RKO (cell line): Measurements from ENCODE around the gene TSPAN14.
"Not testable (repeated sequence)": the region's sequence is repeated elsewhere in the genome, so short reads cannot be mapped to it uniquely, and the experiment has no call there.

Source experiments
- DNase-seq: peaks from one replicate; pipeline ENCODE4 v3.0.0-alpha.2; 2016; ENCODE audit warnings: low spot score

TSPAN14 gene

DNA sequence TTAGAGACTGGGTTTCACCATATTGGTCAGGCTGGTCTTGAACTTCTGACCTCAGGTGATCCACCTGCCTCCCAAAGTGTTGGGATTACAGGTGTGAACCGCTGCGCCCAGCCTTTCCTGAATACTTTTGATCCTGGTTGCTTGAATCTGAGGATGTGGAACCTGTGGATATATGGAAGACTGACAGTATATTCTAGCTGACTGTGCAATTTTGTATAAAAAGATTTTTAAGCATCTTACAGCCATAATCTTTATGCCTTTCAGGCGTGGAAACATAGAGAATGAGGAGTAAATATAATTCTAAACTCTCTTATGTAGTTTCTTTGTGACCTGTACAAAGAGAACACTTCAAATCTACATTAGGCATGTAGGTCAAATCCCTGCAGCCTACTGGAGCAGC lies 16.2 kb downstream of the TSPAN14 start:
- no peak for DNase-seq

DNA sequence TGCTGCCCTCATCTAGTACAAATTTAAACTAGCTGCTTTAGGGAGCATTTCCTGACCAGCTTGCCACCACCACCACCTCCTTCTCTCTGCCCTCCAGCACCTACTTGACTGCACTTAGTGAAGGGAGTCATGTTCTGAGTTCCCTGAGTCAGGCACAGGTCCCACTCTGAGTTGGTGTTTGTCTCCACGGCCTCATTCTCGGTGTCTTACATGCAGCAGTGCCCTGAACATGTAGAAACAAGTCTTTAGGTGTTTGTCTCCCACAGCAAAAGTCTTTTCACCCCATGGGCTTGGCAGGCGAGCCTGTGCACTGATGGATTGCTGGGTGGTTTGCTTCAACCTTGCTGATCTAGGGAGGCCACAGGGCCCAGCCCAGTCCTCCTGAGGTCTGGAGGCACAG lies 16.9 kb downstream of the TSPAN14 start:
- DNase-seq = no peak

DNA sequence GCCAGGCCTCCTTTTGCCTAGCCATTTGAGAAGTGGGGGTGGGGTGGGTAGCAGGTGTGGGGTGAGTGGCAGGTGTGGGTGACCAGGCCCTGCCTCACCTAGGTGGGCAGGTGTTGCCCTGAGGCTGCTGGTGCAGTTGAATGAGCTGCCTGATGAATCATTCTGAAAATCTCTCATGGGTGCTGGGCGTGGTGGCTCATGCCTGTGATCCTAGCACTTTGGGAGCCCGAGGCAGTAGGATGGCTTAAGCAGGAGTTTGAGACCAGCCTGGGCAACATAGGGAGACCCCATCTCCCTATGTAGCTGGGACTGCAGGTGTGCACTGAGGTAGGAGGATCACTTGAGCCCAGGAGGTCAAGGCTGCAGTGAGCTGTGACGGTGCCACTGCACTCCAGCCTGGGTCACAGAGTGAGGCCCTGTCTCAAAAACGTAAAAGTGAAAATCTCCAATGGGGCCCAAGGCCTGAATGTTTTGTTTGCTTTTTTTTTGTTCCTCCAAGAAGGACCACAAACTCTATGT lies 17.7 kb downstream of the TSPAN14 start:
- no peak for DNase-seq

DNA sequence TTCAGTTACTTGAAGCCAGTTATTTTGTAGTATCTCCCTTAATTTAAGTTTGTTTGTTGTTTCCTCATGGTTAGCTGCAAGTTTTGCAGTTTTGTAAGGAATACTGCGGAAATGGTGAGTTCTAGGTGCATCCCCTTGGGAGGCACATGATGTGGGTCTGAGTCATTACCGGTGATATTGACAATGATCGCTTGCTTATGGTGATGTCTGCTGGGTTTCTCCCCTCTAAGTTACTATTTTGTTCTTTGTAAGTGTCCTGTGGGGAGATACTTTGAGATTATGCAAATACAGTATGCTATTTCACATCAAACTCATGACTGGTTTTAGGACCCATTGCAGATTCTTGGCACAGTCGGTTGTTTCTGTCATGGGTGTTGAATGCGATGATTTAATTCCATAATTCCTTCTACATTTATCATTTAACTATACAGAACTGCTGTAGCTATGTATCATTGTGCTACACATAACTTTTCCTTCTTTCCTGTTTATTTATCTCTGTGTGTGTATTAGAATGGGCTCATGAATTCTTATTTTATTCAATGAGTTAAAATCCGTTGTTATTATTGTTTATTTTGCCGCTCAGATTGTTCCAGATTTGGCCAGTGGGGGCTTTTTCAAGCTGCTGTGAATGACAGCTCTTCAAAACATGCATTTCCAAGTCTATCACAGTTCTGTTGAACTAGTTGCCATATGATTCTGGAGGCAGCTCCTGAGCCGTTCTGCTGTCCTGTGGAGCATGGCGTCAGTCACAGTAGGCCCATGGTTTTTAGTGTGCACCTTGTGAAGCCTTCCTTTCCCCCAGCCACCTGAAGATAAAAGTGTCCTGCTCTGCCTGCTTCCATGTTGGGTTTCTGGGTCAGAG lies 18.4 kb downstream of the TSPAN14 start:
- no peak for DNase-seq

DNA sequence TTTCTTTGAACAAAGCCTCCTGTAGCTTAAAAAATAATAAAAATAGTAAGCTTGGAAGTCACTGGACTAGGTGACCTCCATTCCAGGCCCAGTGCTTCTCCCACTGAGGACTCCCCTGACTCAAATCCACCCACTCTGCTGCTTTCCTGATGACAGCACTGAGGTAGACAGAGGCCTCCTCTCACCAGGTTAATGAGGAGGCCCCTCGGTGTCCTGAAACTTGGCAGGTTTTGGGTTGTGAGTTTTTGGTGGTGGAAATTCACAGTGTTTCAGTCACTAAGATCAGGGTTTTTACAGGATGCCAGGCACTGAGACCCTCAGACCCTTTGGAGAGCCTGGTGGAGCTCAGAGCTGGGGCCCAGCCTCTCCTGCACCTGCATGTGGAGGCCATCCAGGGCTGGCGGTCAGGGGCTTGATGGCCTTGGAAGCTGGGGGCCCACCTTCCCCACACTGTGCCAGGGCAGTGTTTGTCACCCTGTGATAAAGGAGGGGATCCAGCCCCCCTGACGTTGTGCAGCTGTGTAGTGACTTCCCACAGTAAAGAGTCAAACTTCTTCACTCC lies 19.1 kb downstream of the TSPAN14 start:
- no peak for DNase-seq

DNA sequence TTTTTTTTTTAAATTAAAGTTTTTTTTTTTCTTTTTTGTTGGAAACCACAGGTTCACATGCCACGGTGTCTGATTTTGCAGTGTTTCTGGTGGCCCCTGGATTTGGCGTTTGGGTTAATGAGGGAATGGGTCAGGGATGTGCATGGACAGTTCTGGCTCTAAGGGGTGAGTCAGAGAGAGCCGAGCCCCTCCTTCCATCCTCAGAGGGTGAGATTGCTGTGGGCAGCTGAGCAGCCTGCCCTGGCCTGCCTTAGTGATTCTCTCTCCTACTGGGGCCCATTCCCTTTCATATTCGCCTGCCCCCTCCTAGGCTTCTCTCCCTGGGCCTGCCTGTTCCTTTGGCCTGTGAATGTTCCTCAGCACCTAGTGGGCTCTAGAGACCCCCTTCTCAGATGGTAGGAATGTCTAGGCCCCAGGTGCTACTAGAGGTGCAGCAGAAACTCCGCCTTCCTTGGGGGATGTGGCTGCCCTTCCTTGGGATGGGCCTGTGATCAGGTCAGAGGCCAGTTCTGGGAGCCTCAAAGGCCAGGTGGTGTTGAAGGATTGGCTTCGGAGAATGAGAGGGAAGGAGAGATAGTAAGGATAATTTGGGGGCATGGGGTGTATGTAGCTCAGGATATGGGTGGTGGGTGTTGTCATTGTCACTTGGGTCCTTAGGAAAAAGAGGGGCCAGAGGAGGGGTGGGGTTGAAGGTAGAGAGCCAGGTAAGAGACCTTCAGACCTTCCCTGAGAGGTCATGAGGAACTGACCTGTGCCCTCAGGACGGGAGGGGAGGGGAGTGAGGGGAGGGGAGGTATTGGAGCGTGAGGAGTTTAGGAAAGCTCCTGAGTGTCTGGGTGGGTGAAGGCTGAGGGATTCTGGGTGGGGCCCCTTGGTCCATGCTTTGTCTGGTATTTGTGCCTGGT lies 19.8 kb downstream of the TSPAN14 start:
- DNase-seq = no peak

DNA sequence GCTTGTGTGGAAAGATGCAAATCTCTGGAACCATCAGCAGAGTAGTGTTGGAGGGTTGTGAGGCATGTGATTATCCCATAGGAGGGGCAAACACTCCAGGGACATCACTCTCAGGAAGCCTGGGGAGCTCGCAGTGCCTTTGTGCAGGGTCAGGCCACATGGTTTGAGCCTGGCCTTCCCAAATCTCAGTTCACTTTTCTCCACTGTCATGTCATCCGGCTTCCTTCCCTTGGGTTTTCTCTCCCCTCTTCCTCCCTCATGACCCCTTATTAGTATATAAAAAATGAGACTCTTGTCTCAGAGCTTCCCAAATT lies 20.4 kb downstream of the TSPAN14 start:
- DNase-seq = no peak

DNA sequence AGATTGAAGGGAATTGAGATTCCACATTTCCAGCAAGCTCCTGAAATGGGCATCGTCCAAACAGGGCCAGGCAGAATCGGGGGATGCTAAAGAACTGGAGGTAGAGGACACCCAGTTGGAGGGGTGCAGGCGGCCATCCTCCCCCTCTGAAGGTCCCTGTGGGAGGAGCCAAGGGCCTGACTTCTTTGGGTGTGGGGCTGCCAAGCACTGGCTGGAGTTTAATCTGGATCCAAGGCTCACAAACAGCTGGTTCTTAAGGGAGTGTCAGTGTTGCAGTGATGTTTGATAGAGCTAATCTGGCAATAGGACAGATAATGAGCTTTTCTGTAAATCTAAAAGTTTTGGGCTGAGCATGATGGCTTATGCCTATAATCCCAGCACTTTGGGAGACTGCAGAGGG lies 20.8 kb downstream of the TSPAN14 start:
- DNase-seq = no peak

DNA sequence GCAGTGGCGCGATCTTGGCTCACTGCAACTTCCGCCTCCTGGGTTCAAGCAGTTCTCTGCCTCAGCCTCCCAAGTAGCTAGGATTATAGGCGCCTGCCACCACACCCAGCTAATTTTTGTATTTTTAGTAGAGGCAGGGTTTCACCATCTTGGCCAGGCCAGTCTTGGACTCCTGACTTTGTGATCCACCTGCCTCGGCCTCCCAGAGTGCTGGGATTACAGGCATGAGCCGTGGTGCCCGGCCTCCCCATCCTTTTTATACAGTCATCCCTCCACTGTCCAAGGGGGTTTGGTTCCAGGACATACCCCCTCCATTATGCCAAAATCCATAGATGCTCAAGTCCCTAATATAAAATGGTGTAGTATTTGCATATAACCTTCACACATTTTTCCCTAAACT lies 21.5 kb downstream of the TSPAN14 start:
- DNase-seq = not testable (repeated sequence)

DNA sequence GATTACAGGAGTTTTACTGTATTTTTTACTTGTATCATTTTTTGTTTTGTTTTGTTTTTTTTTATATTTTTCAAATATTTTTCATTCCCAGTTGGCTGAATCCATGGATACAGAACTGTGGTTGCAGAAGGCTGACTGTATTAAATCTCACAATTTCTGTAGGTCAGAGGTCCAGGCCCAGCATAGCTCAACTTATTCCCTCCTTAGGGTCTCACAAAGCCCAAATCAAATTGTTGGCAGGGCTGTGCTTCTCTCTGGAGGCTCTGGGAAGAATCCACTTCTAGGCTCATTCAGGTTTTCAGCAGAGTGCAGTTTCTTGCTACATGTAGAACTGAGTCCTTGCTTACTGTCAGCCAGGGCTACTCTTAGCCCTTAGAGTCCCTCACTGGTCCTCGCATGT lies 22.6 kb downstream of the TSPAN14 start:
- no peak for DNase-seq

DNA sequence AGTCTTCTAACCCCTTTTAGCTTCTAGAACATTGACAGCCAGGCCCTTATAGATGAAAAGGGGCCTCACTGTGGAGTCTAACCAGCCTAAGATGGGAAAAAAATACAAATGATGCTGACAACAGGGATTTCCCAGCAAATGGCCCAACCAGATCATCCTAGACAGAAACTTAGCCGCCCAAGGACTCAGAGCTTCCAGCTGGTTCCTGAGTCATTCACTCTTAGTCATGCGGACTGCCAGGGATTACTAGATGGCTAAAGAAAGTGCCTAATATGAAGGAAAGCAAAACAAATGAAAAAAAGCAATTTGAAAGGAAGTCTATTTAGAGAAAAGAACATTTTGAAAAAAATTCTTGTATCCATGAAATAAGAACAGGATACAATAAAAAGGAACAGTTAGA lies 23.7 kb downstream of the TSPAN14 start:
- peak; percentile 88 for DNase-seq

DNA sequence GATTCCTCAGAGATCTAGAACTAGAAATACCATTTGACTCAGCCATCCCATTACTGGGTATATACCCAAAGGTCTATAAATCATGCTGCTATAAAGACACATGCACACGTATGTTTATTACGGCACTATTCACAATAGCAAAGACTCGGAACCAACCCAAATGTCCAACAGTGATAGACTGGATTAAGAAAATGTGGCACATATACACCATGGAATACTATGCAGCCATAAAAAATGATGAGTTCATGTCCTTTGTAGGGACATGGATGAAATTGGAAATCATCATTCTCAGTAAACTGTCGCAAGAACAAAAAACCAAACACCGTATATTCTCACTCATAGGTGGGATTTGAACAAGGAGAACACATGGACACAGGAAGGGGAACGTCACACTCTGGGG lies 26.3 kb downstream of the TSPAN14 start:
- not testable (repeated sequence) for DNase-seq

DNA sequence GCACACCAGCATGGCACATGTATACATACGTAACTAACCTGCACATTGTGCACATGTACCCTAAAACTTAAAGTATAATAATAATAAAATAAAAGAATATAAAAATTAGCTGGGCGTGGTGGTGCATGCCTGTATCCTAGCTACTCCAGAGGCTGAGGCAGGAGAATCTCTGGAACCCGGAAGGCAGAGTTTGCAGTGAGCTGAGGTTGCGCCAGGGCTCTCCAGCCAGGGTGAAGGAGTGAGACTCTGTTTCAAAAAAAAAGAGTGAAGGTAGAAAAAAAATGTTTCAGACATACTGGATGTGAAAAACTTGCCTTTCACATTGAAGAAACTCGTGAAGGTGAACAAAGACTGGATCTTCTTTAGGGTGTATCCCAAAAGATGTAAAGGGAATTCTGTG lies 26.7 kb downstream of the TSPAN14 start:
- DNase-seq = no peak

DNA sequence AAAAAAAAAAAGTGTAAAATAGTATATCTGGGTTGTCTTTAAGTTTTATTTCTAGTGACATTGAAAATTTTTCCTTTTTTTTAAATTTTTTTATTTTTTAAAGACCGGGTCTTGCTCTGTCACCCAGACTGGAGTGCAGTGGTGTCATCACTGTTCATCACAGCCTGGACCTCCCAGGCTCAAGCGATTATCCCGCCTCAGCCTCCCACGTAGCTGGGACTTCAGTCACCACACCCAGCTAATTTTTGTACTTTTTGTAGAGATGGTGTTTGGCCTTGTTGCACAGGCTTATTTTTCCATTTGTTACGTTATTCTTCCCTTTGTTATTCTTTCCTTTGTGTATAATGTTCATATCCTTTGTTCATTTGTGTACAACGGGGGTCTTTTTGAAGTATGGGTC lies 30.1 kb downstream of the TSPAN14 start:
- no peak for DNase-seq

DNA sequence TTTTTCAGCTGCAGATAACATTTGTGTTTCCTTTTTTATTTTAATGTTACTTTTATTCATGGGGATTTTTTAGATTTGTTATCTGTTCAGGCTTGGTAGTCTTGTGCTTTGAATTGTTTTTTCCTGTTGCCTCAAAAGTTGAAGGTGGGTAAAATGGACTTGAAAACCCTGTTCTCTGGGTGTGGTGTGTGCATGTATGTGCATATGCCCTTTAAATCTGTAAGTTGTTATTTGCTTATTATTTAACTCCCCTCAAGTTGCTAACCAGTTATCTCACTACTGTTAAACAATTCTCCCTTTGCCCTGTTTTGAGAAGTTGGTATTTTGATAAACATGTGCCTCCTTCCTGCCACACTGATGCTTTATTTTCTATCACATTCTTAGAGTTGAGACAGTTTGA lies 30.6 kb downstream of the TSPAN14 start:
- DNase-seq = no peak

DNA sequence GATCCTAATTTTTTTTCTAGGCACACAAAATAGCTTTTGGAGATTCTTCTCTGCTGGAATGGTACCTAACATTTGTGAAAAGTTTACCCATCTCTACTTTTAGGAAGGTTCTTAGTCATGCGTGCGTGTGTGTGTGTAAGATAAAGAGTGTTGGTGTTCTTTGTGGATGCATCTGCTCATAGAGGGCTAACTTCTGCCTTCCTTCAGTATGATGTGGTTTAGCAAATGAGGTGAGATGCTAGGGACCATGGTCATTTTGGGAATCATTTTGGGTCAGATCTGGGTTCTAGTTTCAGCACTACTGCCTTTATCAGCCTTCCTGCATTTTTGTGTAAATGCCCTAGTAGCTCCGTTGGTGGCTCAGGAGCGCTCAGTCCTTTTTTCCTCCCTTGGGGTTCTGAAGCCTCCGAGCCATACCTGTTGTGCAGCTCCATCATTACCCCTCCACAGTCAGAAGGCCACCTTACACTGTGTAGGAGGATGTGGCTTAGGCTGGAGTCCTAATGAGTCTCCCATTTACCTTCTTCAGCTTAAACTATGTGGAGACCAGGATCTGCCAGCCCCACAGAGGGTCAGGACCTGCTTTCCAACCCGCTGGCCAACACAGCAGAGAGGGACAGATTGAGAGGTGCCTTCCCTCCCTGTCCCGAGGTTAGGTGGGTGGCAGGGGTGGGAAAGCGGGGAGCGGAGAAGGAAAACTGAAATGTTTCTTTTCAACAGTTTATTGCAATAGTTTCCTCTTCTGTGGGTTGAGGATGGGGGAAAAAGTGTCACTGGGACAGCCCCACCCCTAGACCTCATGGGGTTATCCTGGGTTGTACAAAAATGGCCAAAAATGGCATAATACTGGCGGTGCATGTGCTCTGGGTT lies 31.2 kb downstream of the TSPAN14 start:
- no peak for DNase-seq

DNA sequence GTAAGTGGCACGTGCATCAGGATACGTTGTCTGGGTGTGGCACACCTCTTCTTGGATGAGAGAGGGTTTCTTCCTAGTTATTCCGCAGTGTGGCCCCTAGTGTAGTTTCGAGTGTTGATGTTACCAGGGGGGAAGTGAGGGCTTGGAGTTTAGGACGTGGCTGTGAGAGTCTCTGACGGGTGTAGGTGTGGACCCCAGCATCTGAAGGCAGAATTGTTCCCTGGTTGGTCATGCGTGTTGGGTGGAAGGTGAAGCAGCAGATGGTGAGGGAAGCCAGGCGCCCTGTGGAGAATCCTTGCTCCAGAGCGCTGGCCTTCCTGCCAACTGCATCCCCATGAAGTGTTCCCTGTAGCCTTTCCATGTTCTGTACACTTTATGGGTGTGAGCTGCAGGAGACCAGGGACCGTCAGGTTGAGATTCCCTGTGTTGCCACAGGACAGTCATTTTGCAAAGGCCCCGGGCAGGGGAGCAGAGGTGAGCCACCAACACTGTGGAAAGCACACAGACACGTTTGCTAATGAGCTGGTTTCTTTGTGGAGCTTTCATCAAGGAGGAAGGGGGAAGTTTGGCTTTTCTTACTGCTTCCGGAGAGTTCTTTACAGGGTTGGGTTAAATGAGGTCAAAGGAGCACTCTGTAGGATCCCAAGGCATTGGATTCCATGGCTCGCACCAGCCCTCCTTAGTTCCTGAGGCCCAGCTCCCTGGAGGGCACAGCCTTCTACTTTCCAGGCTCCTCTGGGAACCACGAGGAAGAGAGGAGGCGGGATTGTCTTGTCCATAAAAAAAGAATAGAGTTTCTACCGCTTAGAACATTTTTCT lies 32.0 kb downstream of the TSPAN14 start:
- no peak for DNase-seq

DNA sequence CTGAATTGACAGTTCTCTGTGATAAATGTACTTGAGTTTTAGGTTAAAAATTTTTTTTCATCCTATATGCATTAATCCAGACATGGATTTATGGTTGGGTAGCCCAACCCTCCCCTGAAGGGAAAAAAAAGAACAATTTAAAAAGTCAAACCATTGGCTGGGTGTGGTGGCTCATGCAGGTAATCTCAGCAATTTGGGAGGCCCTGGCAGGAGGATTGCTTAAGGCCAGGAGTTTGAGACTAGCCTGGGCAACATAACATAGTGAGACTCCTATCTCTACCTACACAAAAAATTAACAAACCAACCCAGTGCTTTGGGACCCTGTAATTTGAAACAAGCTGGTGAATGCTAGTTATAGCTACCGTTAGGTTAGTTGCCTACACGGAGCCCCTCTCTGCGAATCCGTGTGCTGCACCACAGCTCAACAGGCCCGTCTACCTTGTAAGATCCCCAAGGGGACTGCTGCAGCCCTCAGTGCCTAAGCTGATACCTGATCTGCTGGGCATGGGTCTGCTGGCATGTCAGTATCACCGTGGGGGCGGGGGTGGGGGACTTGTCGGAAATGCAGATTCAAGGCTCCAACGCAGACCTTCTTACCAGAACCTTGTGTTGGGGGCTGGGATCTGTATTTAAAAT lies 32.8 kb downstream of the TSPAN14 start:
- no peak for DNase-seq

DNA sequence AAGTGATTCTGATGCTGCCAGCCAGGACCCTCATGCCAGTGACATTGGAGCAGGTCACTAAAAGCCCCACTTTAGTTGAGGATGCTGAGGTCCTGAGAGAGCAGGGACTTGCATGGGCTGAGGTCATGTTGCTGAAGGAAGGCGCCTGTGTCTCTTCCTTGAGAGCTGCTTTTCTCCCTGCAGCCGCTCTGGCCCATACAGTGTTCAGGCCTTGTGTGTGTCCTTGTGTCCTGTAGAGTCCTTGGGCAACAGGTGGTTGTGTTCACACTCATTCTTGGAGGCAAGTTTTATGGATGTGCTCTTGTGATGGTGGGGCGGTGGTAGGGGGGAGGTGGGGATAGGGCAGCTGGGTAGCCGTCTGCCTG lies 33.3 kb downstream of the TSPAN14 start:
- no peak for DNase-seq

DNA sequence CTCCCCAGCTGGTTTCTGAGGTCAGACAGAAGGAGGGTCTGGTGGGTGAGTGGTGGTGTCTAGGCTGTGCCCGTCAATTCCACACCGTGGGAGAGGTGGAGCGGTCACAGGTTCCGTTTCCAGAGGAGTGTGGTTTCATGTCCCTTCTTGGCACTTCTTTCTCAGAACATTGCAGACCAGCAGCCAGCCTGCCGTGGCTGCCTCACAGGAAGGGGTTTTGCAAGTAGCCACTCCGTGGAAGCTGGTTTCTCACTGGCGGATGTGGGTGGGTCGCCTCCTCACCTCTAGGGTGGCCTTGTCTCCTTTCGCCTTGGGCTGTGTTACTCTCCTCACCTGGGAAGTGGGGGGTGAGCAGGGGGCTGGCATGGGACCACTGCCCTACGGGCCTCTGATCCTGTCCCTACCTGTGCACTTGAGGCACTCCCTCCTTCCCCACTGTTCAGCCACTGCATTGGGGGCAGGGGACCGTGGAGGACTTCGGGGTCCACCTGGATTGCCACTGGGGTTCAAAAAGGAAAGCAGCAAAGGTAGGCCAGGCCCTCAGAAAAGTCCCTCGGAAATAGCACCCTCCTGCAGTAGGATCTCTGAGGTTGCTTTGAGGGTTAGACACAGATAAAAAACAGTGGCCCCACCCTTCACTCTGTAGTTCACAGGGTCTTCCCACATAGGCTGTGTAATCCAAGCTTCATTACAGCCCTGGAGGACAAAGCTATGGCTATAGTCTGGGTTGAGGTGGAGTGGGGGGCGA lies 33.9 kb downstream of the TSPAN14 start:
- DNase-seq = no peak
